ENCODE data around the gene FER1L5.

FER1L5 gene
- total RNA-seq, result 0 to 0.15 (median 0.05) reads per million in 18 experiments

DNA sequence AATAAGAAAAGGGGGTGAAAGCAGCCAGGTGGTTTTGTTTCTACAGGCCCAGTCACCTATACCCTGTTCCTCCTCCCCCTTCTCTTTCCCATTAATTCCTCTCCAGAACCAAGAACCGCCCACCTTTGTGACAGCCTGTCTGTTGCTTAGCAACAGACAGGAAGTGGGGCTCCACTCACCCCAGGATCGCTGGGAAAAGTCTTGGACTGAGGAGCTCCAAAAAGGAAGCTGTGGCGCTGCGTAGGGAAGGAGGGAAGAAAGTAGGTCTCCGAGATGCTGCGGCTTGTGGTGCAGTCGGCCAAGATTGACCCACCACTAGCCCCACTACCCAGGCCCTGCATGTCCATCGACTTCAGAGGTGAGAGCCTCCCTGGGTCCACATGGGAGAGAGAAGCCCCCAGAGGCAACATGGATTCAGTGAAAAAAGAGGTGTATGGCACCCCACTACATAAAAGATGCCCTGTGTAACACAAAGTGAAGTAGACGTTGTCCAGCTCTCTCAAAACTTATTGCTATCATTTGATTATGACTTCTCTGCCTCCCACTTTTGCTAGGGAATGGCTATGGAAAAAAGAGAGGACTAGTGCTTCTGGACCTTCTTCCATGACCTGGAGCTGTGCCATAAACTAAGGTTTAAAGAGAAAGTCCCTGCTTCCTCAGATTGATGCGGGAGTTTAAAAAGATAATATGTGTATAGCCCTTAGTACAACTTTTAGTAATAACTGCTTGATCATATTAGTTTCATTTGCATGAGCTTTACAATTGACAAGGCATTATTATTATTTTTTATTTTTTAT is at the start of gene FER1L5:
FER1L5 (plus strand) TSS at position 201 of the 797 bp plus-strand sequence; CDS start at position 274, 73 bp downstream.
- no peak for DNase-seq

DNA sequence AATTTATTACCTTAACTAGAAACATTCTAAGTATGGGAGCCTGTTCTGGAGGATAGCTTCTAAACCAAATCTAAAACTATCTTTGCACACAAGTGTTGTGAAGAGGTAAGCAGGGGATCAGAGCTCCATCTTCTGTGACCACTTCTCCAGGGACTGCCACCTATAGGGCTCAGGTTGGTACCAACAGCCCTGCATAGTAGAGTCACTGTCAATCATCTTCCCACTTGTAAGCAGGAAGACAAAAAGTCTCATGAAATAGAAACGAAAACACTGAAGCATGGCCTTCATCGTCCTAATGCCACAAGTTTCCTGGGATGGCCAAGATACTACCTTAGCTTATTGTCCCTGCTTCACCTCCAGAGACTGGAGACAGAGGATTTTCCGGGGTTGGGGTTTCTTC is 48.3 kb upstream of the FER1L5 start:
- DNase-seq, result no peak

DNA sequence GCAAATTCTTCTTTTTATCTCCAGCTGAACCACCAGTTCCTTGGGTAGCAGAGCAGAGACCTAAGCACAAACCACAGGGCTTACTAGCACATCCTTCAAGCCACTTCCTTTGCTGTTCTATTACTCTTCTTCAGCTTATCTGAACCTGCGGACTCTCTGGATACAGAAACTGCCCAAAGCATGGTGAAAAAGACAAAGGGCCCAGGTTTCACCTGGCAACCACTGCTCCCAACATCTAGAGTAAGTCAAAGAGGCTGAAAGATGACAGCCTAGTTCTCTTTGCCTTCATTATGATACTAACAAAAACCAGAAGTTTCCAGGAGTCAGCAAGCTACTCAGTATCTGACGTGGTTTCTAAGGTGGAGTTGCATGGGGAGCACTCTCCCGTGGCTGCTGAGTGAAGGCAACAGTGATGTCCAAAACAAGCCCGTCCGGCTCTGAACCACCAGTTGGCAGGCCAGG is 47.8 kb upstream of the FER1L5 start:
- DNase-seq, result no peak

DNA sequence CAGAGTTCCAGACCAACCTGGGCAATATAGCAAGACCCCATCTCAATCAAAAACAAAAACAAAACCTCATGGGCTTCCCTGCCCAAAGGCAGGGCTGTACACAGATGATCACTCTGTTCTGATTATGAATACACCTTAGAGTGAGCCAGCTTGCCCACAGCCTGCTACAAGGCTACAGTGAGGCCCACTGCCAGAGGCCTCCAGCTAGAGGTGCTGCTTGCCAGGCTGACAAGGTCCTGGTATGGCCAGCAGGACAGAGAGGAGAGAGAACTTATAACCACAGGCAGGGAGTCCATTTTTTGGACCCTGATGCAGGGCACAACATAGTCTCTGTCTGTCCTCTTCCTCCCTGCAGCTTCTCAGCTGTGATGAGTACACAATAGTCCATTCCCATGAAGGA is 46.0 kb upstream of the FER1L5 start:
- no peak for DNase-seq

DNA sequence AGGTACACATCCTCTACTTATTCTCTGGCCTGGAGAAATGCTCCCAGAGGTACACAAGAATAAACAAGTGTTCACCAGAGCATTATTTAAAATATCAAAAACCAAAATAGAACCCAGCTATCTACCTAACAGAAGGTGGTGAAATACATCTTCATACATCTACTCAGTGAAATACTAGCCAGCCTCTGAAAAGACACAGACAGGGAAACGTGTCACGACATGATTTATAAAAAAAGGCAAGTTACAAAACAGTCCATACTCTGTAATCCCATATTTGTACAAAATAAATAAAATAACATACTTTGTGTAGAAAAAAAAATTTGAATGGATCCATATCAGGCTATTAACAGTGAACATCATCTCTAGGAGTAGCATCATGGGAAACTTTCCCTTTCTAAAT is 42.6 kb upstream of the FER1L5 start:
- no peak for DNase-seq

DNA sequence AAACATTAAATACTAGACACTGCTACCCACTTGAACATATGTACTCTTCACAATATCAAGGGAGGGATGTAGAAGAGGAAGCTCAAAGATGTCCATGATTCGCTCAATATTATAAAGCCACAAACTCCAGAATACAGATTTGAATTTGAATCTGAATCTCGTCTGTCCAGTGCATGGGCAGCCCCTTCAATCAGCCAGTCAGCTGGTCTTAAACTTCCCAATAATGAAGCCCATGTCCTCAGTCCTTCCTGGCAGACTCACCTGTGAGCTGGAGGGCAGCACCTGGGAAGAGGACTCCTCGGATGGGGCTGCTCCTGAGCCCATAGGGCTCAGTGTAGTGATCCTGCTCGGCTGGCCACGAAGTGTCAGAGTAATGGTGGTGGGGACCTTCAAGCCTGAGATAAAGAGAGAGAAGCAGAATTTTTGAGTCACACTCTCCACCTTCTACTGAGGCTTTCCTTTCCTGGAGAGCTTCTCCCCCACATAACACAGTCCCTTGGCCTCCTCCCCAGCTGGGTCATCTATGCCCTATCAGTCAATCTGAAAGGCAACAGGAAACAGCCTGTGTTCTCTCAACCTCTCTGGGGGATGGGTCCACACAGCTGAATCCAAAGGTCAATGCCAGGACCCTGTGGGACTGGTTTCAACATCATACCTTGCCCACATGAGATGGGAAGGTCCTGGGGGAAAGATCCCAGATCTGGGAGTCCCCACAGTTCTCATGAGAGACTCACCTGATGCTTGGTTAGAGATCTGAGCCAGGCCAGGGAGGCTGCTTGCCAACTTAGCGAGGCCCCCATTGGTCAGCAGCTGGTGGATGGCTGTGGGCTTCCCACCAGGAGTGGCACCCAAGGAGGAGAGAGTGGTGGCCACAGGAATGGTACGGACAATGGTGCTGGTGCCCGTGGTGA is 40.9 kb upstream of the FER1L5 start:
- DNase-seq, result no peak

DNA sequence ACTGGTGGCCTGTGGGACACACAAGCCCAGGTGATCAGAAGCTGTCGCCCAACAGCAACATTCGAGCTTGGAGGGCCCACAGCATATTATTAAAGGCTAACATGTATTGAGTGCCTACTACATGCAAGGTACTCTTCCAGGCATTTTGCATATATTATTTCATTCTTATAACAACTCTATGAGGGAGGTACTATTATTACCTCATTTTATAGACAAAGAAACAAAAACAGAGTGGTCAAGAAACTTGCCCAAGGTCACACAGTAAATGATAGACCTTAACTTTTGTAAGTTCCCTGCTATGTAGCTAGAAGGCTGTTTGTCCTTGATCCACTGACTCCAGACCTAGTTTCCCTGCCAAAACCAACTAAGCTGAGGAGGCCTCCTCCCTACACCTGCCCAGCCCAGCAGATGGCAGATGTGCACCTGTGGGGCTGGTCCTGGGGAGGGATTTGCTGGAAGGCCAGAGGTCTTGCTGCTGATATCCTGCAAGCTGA is 40.2 kb upstream of the FER1L5 start:
- DNase-seq, result no peak

DNA sequence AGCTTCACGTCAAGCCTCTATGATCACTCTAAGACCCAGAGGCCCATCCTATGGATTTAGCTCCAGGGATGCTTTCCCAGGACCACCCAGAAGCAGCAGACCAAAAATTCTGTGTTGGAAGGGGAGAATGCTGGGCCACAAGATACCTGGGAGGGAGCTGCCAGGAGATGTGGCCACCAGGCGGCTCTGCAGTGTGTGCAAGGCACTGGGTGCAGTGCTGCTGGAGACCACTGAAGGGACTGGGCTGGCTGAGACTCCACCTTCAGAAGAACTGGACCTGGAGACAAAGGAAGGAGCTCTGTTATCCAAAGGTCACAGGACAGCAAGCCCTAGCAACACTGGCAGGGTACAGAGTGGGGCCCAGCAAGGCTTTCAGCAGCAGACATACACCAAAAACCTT is 38.5 kb upstream of the FER1L5 start:
- no peak for DNase-seq

DNA sequence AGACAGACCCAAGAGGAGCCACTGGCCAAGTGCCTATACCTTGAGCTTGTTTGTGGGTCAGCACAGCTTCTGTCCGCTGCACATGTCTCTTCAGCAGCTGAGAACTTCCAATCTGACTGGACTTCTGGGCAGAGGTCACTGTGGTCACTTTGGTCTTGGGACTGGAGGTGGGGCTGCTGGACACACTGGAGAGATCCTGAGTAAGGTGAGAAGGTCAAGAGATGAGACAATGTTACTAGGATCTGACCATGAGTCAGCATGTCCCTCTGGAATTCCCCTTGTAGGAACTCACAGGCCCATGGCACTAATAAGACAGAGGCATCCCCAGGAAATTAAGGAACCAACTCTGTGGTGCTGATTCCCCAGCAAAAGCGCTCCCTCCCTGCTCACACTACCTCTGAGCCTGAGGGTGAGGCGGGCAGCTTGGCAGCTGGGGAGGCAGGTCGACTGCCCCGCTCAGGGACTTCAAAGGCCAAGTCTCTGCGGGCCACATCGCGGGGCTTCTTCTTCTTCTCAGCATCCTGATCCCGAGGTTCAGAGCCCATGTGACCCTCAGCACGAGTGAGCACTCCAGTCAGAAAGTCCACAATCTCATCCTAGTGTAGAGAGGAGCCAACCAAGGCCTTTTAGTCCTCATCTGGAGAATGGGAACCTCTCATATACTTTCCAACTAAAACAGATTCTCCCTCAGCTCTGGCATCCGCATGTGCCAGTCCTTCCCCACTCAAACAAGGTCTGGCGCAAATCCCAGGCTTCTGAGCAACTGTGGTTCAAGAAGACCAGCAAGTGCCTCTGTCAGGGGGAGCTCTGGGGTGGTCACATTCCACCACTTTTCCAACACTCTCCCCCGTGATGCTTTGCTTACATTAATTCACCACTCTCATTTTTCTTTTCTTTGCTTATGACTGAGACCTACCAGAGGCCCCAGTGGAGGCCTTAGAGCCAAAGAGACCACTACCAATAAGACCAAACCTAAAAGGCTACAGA is 33.8 kb upstream of the FER1L5 start:
- peak; percentile 39 to 81 for DNase-seq

DNA sequence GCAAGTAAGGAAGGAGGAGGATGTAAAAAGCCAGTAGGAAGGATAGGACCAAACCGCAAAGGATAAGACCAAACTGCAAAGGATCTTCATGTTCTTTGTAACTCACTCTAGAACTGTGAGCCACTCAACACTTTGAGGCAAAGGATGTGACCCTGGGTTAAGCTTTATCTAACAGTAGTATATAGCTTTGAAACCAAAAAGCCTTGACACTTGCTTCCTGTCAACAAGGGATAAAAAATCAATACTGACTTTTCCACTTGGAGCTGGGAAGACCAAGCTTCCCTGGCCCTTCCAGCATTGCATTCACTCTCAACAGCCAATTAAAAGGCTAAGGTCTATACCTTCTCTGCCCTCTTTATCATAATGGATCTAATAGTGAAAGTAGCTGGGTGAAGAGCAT is 26.4 kb upstream of the FER1L5 start:
- DNase-seq, result no peak

DNA sequence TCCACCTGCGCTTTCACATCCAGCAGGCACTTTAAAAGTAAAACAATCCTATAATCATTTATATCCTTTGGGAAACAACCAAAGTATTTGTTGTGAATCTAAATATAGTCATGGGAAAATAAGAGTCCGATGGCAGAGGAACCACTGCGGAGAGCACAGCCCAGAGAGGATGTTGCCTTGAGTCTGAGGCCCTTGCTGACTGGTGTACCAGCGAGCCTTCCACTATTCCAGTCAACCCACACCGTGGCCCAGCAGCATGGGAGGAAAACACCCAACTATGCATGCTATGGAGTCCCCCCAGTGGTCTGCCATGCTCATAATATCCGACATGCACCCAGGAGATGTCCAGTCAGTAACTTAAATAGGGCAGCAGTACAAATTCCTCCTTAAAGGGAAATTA is 26.0 kb upstream of the FER1L5 start:
- no peak for DNase-seq

DNA sequence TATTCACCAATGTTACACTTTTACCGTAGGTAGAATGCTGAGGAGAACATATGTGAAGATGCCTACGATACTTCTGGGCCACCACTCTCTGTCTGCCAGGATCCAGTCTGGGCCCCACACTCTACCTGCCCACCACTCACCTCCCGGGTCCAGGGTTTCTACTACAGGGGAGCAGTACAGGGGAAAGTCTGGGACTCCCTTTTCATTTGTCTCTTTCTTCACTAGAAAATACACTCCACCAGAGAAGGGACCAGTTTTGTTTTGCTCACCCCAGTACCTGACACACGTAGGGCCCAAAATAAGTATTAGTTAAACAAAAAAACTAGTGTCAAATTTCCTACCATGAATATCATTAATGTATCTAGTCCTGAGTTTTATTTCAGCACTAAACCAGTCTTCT is 25.6 kb upstream of the FER1L5 start:
- DNase-seq, result no peak

DNA sequence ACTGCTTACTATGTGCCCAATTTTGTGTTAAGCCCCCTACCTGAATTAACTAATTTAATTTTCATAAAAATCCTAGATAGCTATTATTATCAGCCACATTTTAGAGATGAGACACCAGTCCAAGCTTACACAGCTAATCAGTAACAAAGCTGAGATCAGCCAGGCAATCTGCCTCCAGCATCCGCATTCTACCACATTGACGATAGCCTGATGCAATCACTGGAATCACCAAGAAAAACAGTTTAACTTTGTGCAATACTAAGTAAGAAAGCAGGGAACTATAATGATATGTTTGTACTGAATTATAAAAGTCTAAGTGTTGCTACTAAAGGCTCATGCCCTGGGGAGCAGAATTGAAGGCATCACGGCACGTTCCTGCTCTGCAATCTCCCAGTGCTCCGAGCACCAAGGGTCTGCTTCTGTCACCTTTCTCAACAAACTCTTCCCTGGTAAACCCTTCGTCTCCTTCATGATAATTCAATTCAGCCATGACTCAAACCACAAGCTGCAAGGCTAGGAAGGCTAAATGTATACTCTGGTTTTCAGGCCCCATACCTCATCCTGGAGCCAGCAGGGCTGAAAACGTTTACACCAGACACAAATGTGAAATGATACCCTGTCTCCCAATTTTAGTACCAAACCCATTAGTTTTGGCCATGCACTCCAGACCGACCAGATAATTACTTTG is 23.8 kb upstream of the FER1L5 start:
- DNase-seq, result peak; percentile 80 to 83

DNA sequence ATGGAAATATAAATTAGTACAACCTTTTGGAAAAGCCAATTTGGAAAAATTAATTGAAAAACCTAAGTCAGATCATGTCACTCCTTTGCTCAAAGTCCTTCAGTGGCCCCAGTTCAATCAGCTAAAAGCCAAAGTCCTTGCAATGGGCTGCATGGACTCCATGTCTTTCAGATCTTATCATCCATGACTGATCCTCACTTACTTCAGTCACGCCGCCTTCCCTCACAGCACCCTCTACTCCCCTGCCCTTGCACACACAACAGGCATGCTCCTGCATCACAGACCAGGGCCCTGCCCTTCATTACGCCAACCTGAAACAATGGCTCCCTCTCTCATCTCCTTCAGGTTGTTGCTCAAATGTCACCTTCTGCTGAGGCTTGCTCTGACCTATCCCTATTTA is 20.0 kb upstream of the FER1L5 start:
- DNase-seq, result no peak

DNA sequence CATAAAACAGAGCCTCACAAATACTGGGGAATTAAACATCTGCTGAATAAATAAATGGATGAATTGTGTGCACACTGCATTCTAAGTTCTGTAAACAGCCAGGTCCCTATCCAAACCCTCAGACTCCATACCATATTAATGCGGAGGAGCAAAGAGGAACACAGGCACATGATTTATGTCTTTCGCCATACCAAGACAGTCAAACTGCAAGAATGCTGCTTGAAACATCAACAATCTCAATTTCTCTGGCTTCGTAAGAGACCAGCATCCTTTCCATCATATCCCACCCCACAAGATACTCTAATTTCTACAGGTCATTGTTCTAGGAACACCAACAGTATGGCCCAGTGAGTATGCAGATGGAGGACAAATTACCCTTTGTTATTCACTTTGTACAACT is 19.4 kb upstream of the FER1L5 start:
- DNase-seq, result peak; percentile 85 to 88

DNA sequence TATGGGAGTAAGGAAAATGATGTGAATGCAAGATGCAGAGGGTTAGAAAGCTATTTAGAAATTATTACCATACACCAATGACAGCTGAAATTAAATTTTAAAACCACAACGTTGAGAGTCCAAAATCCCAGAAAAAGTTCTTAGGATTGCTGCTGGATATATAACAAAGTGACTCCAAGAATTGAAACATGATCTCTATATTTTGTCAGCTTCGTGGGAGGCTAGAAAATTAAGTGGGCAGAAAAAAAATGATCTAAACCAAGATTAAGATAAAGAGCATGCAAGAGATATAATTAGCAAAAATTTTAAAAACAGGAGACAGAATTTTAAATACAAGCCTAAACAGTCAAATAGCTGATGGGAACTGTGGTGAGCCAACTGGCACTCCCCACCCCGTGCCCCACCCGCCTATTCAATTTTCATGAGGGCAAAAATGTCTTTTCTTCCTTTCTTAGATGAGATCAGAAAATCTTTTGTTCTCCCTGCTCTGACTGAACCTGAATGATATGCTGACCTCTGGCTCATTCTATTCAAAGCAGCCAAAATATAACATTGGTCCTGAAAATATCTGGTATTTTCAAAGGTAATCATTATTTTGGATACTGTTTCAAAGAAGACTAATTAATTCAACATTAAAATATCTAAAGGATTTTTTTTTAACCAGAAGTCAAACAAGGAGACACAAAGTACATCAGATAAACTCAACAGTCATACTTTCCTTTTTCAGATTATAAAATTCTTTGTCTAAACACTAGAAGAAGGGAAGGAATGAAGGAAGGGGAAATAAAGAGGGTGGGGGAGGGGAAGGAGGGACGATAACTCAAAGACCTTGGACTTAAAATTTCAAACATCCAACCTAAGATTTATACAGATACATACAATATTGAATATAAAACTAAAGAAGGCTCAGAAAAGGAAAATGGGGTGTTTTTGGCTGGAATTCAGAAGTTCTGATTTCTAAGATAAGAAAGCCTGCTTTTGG is 16.7 kb upstream of the FER1L5 start:
- no peak for DNase-seq

DNA sequence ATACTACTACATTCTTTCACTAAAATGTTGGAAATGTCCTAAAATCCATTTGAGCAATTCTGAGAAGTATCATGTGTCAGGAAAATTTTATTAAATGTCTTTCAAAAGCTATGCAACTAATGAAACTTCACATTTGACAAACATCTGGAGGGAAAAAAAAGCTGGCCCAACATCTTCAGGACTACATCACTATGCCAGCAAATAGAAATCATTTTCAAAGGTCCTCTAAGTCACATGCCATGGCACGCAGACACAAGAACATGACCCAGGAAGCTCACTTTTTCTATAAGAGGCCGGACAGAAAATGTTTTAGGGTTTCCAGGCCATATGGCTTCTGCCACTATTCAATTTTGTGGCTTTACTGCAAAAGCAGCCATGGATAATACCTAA is 16.0 kb upstream of the FER1L5 start:
- no peak for DNase-seq

DNA sequence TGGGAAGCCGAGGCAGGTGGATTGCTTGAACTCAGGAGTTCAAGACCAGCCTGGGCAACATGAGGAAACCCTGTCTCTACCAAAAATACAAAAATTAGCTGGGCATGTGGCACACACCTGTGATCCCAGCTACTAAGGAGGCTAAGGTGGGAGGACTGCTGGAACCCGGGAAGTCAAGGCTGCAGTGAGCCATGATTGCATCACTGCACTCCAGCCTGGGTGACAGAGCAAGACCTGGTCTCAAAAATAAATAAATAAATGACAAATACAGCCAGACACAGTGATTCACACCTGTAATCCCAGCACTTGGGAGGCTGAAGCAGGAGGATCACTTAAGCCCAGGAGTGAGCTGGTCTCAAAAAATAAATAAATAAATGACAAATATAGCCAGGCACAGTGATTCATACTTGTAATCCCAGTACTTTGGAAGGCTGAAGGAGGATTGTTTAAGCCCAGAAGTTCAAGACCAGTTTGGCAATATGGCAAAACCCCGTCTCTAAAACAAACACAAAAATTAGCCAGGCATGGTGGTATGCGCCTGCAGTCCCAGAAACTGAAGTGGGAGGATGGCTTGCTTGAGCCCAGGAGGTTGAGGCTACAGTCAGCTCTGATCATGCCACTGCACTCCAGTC is 10.6 kb upstream of the FER1L5 start:
- no peak for DNase-seq

DNA sequence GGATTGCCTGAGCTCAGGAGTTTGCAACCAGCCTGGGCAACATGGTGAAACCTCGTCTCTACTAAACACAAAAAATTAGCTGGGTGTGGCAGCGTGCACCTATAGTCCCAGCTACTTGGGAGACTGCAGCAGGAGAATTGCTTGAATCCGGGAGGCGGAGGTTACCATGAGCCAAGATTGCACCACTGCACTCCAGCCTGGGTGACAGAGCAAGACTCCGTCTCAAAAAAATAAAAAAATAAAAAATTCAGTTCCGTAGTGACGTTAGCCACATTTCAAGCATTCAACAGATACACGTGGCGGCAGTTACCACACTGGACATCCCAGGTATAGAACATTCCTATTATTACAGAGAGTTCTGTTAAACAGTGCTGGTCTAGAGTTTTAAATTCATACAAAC is 8.9 kb upstream of the FER1L5 start:
- no peak for DNase-seq
